HG03558 (cell line): Measurements from ENCODE around the gene FECH.
A peak's percentile ranks its signal among the peaks of the same experiment; 100 is the strongest.
"Not testable (repeated sequence)": the region's sequence is repeated elsewhere in the genome, so short reads cannot be mapped to it uniquely, and the experiment has no call there.

ENCODE experiments used
- ATAC-seq: cut with Tn5 transposase; IDR thresholded peaks from one replicate; pipeline ENCODE4 v1.9.1; 2021; ENCODE audit warnings: moderate number of reproducible peaks; ENCODE audit not compliant: unreplicated experiment; ENCODE audit errors: extremely low read depth

FECH gene

GRCh38 chr18:57586251-57587049 is at the start of gene FECH:
TSS of gene FECH (minus strand) at chr18:57586702. CDS start at chr18:57586620, 82 bp downstream.
- peak; percentile 79 for ATAC-seq

GRCh38 chr18:57635003-57635822 is 48.7 kb upstream of the FECH start:
- no peak for ATAC-seq

- no peak for ATAC-seq
Measured at GRCh38 chr18:57631697-57632096, 45.2 kb upstream of the FECH start.

- no peak for ATAC-seq
Measured at GRCh38 chr18:57630754-57631595, 44.5 kb upstream of the FECH start.

GRCh38 chr18:57630002-57630753 is 43.7 kb upstream of the FECH start:
- peak; percentile 57 for ATAC-seq

GRCh38 chr18:57629422-57629821 is 42.9 kb upstream of the FECH start:
- ATAC-seq = no peak

- no peak for ATAC-seq
Measured at GRCh38 chr18:57627488-57627887, 41.0 kb upstream of the FECH start.

- ATAC-seq = no peak
Measured at GRCh38 chr18:57624988-57625387, 38.5 kb upstream of the FECH start.

GRCh38 chr18:57621246-57621604 is 34.7 kb upstream of the FECH start:
- ATAC-seq = no peak

- no peak for ATAC-seq
Measured at GRCh38 chr18:57619876-57620275, 33.4 kb upstream of the FECH start.

- no peak for ATAC-seq
Measured at GRCh38 chr18:57618910-57619309, 32.4 kb upstream of the FECH start.

- no peak for ATAC-seq
Measured at GRCh38 chr18:57603871-57604270, 17.4 kb upstream of the FECH start.

- no peak for ATAC-seq
Measured at GRCh38 chr18:57595347-57595746, 8.8 kb upstream of the FECH start.

- not testable (repeated sequence) for ATAC-seq
Measured at GRCh38 chr18:57592716-57593115, 6.2 kb upstream of the FECH start.

GRCh38 chr18:57589161-57589560 is 2.7 kb upstream of the FECH start:
- no peak for ATAC-seq

- ATAC-seq = no peak
Measured at GRCh38 chr18:57587098-57587661, 678 bp upstream of the FECH start.

GRCh38 chr18:57585855-57586250 is 649 bp downstream of the FECH start:
- ATAC-seq = no peak

- no peak for ATAC-seq
Measured at GRCh38 chr18:57585421-57585820, 1.1 kb downstream of the FECH start.

- ATAC-seq = no peak
Measured at GRCh38 chr18:57584444-57584843, 2.1 kb downstream of the FECH start.
